ENCODE data around the gene PRDM10.
"Not testable (repeated sequence)": the region's sequence is repeated elsewhere in the genome, so short reads cannot be mapped to it uniquely, and the experiment has no call there.

The PRDM10 gene

GRCh38 chr11:129894278-129895125, 108.1 kb downstream of the PRDM10 start:
- H3K27ac ChIP-seq = peak overlapping the region; percentile 73

GRCh38 chr11:129888451-129888850, 114.2 kb downstream of the PRDM10 start:
- no peak overlapping the region for H3K27ac ChIP-seq
- TF ChIP-seq ZFX (IDR thresholded peaks at IDR 0.05) (no peak), CTCF (conservative IDR thresholded peaks at IDR 0.05) (no peak)

More at GRCh38 chr11:129894278-129895125, 108.1 kb downstream of the PRDM10 start:
- TF ChIP-seq CTCF (conservative IDR thresholded peaks at IDR 0.05) (no peak), ZFX (IDR thresholded peaks at IDR 0.05) (no peak)

- no peak overlapping the region for H3K27ac ChIP-seq
- TF ChIP-seq ZFX (IDR thresholded peaks at IDR 0.05) (no peak), CTCF (conservative IDR thresholded peaks at IDR 0.05) (no peak)
Observed at GRCh38 chr11:129885381-129885780, 117.3 kb downstream of the PRDM10 start.

- H3K27ac ChIP-seq = no peak overlapping the region
- TF ChIP-seq ZFX (IDR thresholded peaks at IDR 0.05) = no peak
- no peak for TF ChIP-seq CTCF (conservative IDR thresholded peaks at IDR 0.05)
Observed at GRCh38 chr11:129884581-129884980, 118.1 kb downstream of the PRDM10 start.

GRCh38 chr11:129881570-129882170, 121.0 kb downstream of the PRDM10 start:
- TF ChIP-seq CTCF (conservative IDR thresholded peaks at IDR 0.05) (peak; percentile 85), ZFX (IDR thresholded peaks at IDR 0.05) (no peak)
- no peak overlapping the region for H3K27ac ChIP-seq

- H3K27ac ChIP-seq = no peak overlapping the region
- TF ChIP-seq CTCF (conservative IDR thresholded peaks at IDR 0.05) = no peak
- TF ChIP-seq ZFX (IDR thresholded peaks at IDR 0.05) = no peak
Observed at GRCh38 chr11:129880311-129880710, 122.3 kb downstream of the PRDM10 start.

- H3K27ac ChIP-seq = no peak overlapping the region
- TF ChIP-seq CTCF (conservative IDR thresholded peaks at IDR 0.05) (no peak), ZFX (IDR thresholded peaks at IDR 0.05) (no peak)
Observed at GRCh38 chr11:129871914-129872313, 130.7 kb downstream of the PRDM10 start.

GRCh38 chr11:129868626-129869025, 134.0 kb downstream of the PRDM10 start:
- not testable (repeated sequence) for H3K27ac ChIP-seq
